K562 (cell line): Measurements from ENCODE around the gene EHD2. TPM values are rescaled to one million over a fixed set of nuclear protein-coding genes. Genes with fewer than 3 reads are reported as not detected.

Experiments
- EP400 ChIP-seq: fragments of 450-650 bp; IDR thresholded peaks from 2 replicates; pipeline ENCODE4 v1.6.1; 2017; ENCODE audit warnings: antibody characterized with exemption, mild to moderate bottlenecking, moderate library complexity
- FOSL1 ChIP-seq: fragments of 200-800 bp; sonication (Bioruptor generic); conservative IDR thresholded peaks from 2 replicates; pipeline ENCODE4 v1.6.1; 2016; ENCODE audit warnings: missing genetic modification characterization, missing compliant biosample characterization
- KDM4B ChIP-seq, 2 experiments: fragments of 450-650 bp in 1 of 2; sonication (generic) in 1 of 2; IDR thresholded peaks; 2 replicates each; pipeline ENCODE4 v1.6.1; 2016 to 2017; ENCODE audit warnings: borderline replicate concordance in 2 of 2, antibody characterized with exemption in 1 of 2, low read depth in 1 of 2, mild to moderate bottlenecking in 1 of 2
- KLF16 ChIP-seq: IDR thresholded peaks from 2 replicates; pipeline ENCODE4 v1.6.1; 2016; ENCODE audit warnings: antibody characterized with exemption
- MECOM ChIP-seq: fragments of 250-450 bp; sonication (Bioruptor Pico); IDR thresholded peaks from 2 replicates; pipeline ENCODE4 v1.8.0; 2022; ENCODE audit warnings: inconsistent platforms
- OTX1 ChIP-seq: fragments of 450-650 bp; formaldehyde crosslinking; IDR thresholded peaks from 2 replicates; pipeline ENCODE4 v1.4.0; 2022; ENCODE audit warnings: mild to moderate bottlenecking
- PHF8 ChIP-seq: fragments of 200-600 bp; sonication (generic); IDR thresholded peaks from 2 replicates; pipeline ENCODE4 v1.6.1; 2012; ENCODE audit warnings: mixed run types, mild to moderate bottlenecking, inconsistent platforms, low read length, moderate library complexity, borderline replicate concordance
- RBM17 ChIP-seq: fragments of 200-400 bp; formaldehyde crosslinking; IDR thresholded peaks from 2 replicates; pipeline ENCODE4 v1.6.1; 2017; ENCODE audit warnings: low read depth, mild to moderate bottlenecking, low read length, borderline replicate concordance
- TAF9B ChIP-seq: fragments of 450-650 bp; IDR thresholded peaks from 2 replicates; pipeline ENCODE4 v1.6.1; 2018; ENCODE audit warnings: mild to moderate bottlenecking; ENCODE audit not compliant: partially characterized antibody
- ZNF224 ChIP-seq: sonication (generic); formaldehyde crosslinking; IDR thresholded peaks from 2 replicates; pipeline ENCODE4 v1.8.0; 2022; ENCODE audit warnings: mild to moderate bottlenecking, missing genetic modification reagents
- polyA plus RNA-seq, 8 experiments: library from polyadenylated mRNA; depleted of rRNA in 4 of 8; stranded (reverse) in 5 of 8; unstranded in 3 of 8; fragments of >200 nt; fragmentation: Nextera tagmentation in 2 of 8; fragmentation: Illumina TruSeq in 1 of 8; extraction: Ambion mirVana in 2 of 8; extraction: Trizol in 1 of 8; gene quantifications; 2 replicates each; pipeline versions ENCODE4 v1.2.1 to v1.2.3, GENCODE V29; 2011 to 2014; ENCODE audit warnings: inconsistent platforms in 1 of 8, missing spikeins in 1 of 8
- total RNA-seq, 7 experiments: library from RNA; depleted of rRNA in 6 of 7; stranded (reverse); fragments of >200 nt in 6 of 7; fragmentation: Illumina TruSeq in 2 of 7; extraction: Trizol in 2 of 7; gene quantifications; 2 replicates each; pipeline versions ENCODE4 v1.2.1 to v1.2.3, GENCODE V29; 2011 to 2021; ENCODE audit warnings: low replicate concordance in 1 of 7
- TF ChIP-seq, protein P1 (sequence below), 2 experiments: fragments of 450-650 bp; formaldehyde crosslinking in 1 of 2; IDR thresholded peaks; 2 replicates each; pipeline versions ENCODE4 v1.4.0 to v1.6.1; 2014 to 2020; ENCODE audit warnings: mild to moderate bottlenecking in 2 of 2, borderline replicate concordance in 1 of 2, low read depth in 1 of 2
- TF ChIP-seq, protein P2 (sequence below): IDR thresholded peaks from 3 replicates; pipeline ENCODE4 v1.6.1; 2011; ENCODE audit warnings: borderline replicate concordance, mild to moderate bottlenecking; ENCODE audit not compliant: insufficient read length, insufficient read depth
- TF ChIP-seq, protein P3 (sequence below): fragments of 450-650 bp; IDR thresholded peaks from 2 replicates; pipeline ENCODE4 v1.6.1; 2016; ENCODE audit warnings: antibody characterized with exemption
- TF ChIP-seq, protein P4 (sequence below): IDR thresholded peaks from 2 replicates; pipeline ENCODE4 v1.6.1; 2016; ENCODE audit warnings: missing genetic modification characterization, missing compliant biosample characterization

Gene EHD2
- total and polyA plus RNA-seq, 9 of the 15 experiments (the other 6 are each of a cell fraction or from before 2014, with no cell fraction given) = 1.7 to 32.2 (median 3.0) TPM

DNA sequence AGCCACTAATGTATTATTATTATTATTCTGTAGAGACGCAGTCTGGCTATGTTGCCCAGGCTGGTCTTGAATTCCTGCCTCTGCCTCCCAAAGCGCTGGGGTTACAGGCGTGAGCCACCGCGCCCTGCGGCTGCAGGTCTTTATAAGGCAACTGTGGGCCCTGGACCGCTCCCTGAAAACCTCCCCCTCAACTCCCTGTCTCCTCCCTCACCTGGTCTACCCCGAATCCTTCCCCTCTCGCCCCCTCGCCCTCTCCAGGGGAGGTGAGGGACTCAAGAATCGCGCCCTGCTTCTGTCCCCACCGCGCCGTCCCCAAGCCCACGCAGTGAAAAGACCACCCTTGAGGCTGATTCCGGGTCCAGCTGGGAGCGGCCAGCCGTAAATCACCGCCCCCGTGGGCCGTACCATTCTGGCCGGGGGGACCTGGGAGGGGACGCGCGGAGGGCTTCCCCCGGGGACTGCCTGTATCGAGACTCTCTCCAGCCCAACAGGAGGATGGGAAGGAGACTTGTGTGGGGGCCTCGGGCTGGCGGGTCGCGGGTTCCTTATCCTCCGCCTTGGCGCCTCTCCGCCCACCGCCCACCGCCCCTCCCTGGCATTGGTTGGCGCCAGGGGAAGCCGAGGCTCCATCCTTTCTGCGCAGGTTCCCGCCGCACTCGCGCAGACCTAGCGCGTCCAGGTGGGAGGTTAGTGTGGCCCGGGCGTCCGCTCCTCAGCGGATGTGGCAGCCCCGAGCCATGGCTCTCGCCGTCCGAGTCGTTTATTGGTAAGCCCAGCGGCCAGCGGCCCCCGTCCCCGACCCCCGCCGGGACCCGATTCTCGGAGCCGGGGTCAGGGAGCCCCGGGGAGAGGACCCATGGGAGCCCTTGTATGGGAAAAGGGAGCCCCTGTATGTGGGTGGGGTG is 65.1 kb downstream of the EHD2 start, which contains the start of gene SELENOW (continued):
- TF ChIP-seq, protein P1, sequence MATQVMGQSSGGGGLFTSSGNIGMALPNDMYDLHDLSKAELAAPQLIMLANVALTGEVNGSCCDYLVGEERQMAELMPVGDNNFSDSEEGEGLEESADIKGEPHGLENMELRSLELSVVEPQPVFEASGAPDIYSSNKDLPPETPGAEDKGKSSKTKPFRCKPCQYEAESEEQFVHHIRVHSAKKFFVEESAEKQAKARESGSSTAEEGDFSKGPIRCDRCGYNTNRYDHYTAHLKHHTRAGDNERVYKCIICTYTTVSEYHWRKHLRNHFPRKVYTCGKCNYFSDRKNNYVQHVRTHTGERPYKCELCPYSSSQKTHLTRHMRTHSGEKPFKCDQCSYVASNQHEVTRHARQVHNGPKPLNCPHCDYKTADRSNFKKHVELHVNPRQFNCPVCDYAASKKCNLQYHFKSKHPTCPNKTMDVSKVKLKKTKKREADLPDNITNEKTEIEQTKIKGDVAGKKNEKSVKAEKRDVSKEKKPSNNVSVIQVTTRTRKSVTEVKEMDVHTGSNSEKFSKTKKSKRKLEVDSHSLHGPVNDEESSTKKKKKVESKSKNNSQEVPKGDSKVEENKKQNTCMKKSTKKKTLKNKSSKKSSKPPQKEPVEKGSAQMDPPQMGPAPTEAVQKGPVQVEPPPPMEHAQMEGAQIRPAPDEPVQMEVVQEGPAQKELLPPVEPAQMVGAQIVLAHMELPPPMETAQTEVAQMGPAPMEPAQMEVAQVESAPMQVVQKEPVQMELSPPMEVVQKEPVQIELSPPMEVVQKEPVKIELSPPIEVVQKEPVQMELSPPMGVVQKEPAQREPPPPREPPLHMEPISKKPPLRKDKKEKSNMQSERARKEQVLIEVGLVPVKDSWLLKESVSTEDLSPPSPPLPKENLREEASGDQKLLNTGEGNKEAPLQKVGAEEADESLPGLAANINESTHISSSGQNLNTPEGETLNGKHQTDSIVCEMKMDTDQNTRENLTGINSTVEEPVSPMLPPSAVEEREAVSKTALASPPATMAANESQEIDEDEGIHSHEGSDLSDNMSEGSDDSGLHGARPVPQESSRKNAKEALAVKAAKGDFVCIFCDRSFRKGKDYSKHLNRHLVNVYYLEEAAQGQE (IDR thresholded peaks at IDR 0.05; ENCODE audit: borderline replicate concordance) = peak; percentile 53
- TF ChIP-seq, protein P1 (CRISPR knock-in tag; IDR thresholded peaks at IDR 0.05; ENCODE audit: low read depth) = no peak
- TF ChIP-seq, protein P2, sequence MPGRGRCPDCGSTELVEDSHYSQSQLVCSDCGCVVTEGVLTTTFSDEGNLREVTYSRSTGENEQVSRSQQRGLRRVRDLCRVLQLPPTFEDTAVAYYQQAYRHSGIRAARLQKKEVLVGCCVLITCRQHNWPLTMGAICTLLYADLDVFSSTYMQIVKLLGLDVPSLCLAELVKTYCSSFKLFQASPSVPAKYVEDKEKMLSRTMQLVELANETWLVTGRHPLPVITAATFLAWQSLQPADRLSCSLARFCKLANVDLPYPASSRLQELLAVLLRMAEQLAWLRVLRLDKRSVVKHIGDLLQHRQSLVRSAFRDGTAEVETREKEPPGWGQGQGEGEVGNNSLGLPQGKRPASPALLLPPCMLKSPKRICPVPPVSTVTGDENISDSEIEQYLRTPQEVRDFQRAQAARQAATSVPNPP = no peak
- TF ChIP-seq PHF8 (peak; percentile 71; the same call in 1 of the 2 replicates), KLF16 (peak; percentile 68), TAF9B (peak; percentile 65), MECOM (CRISPR knock-in tag) (no peak), EP400 (peak; percentile 72), RBM17 (no peak), KDM4B (IDR thresholded peaks at IDR 0.05; ENCODE audit: borderline replicate concordance in 2 of 2, low read depth in 1 of 2) (0 out of 4 replicates have a peak, but pooled peaks of 1 of the 2 experiments have one; percentile 25), OTX1 (CRISPR knock-in tag) (no peak), FOSL1 (tag) (0 out of 2 replicates have a peak, but pooled peaks have one; percentile 11), ZNF224 (CRISPR knock-in tag) (no peak)
- TF ChIP-seq, protein P3, sequence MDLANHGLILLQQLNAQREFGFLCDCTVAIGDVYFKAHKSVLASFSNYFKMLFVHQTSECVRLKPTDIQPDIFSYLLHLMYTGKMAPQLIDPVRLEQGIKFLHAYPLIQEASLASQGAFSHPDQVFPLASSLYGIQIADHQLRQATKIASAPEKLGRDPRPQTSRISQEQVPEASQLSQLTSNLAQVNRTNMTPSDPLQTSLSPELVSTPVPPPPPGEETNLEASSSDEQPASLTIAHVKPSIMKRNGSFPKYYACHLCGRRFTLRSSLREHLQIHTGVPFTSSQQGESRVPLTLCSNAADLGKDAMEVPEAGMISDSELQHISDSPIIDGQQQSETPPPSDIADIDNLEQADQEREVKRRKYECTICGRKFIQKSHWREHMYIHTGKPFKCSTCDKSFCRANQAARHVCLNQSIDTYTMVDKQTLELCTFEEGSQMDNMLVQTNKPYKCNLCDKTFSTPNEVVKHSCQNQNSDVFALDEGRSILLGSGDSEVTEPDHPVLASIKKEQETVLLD = peak; percentile 16
- TF ChIP-seq, protein P4, sequence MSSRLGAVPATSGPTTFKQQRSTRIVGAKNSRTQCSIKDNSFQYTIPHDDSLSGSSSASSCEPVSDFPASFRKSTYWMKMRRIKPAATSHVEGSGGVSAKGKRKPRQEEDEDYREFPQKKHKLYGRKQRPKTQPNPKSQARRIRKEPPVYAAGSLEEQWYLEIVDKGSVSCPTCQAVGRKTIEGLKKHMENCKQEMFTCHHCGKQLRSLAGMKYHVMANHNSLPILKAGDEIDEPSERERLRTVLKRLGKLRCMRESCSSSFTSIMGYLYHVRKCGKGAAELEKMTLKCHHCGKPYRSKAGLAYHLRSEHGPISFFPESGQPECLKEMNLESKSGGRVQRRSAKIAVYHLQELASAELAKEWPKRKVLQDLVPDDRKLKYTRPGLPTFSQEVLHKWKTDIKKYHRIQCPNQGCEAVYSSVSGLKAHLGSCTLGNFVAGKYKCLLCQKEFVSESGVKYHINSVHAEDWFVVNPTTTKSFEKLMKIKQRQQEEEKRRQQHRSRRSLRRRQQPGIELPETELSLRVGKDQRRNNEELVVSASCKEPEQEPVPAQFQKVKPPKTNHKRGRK (tag) = no peak
